Measurements from ENCODE around the gene ZSWIM9. TPM values are rescaled to one million over a fixed set of nuclear protein-coding genes. Genes with fewer than 3 reads are reported as not detected.
"Not testable (repeated sequence)": the region's sequence is repeated elsewhere in the genome, so short reads cannot be mapped to it uniquely, and the experiment has no call there.

Gene ZSWIM9
- total and polyA plus RNA-seq, 8 donors: 6.5 to 11.4 (median 9.5) TPM

GRCh38 chr19:48216933-48217332 is 46.5 kb downstream of the ZSWIM9 start:
- DNase-seq: no peak
- H3K27ac ChIP-seq: no peak overlapping the region
- H3K4me1 ChIP-seq: no peaks in the 10 kb centered on the region
- H3K4me3 ChIP-seq: no peak overlapping the region
- peaks cover 0 to 100% of the 10 kb centered on the region in 2 donors for H3K36me3 ChIP-seq
- H3K9me3 ChIP-seq: no peaks in the 10 kb centered on the region
- no peak for TF ChIP-seq CTCF (IDR thresholded peaks at IDR 0.05)
- intact Hi-C loops (cut with DNase I): no loop called here
- no peak for ATAC-seq
- no peaks in the 10 kb centered on the region for H3K27me3 ChIP-seq

DNA sequence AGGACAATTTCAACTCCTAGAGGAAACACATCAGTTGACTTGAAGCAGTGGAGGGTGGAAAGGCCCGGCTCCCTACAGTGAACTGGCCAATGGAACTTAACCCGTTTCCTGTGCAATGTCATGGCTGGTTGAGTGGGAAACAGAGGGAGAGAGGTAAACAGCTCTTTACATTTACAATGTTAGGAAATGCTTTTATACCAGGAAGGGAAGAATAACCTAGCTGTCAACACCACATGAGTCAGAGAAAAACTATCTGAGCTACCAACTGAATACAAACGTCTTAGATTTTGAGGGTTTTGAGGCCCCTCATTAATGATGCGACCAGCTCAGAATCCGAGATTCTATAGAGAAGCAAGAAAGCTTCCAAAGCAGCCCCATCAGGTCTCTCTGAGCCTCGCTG is 48.5 kb downstream of the ZSWIM9 start:
- no peaks in the 10 kb centered on the region for H3K4me1 ChIP-seq
- intact Hi-C loops (cut with DNase I): no loop called here
- DNase-seq (no peak), ATAC-seq (no peak)
- H3K27ac ChIP-seq: no peak overlapping the region
- H3K27me3 ChIP-seq: no peaks in the 10 kb centered on the region
- no peak for TF ChIP-seq CTCF (IDR thresholded peaks at IDR 0.05)
- H3K4me3 ChIP-seq: no peak overlapping the region
- H3K36me3 ChIP-seq: peaks cover 0 to 99% of the 10 kb centered on the region in 2 donors
- H3K9me3 ChIP-seq: no peaks in the 10 kb centered on the region

DNA sequence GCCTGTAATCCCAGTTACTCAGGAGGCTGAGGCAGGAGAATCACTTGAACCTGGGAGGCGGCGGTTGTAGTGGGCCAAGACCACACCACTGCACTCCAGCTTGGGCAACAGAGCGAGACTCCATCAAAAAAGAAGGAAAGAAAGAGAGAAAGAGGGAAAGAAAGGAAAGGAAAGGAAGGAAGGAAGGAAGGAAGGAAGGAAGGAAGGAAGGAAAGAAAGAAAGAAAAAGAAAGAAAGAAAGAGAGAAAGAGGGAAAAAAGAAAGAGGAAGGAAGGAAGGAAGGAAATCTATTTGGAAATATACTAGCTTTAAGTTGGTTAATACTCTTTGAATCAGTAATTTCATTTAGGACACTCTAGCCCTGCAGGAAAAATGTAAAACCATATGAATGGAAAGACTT is 50.3 kb downstream of the ZSWIM9 start:
- peaks cover 0 to 97% of the 10 kb centered on the region in 2 donors for H3K36me3 ChIP-seq
- H3K27me3 ChIP-seq; H3K4me1 ChIP-seq; H3K27ac ChIP-seq; H3K4me3 ChIP-seq; H3K9me3 ChIP-seq; DNase-seq; intact Hi-C loops (cut with DNase I); ATAC-seq: not testable (repeated sequence)

DNA sequence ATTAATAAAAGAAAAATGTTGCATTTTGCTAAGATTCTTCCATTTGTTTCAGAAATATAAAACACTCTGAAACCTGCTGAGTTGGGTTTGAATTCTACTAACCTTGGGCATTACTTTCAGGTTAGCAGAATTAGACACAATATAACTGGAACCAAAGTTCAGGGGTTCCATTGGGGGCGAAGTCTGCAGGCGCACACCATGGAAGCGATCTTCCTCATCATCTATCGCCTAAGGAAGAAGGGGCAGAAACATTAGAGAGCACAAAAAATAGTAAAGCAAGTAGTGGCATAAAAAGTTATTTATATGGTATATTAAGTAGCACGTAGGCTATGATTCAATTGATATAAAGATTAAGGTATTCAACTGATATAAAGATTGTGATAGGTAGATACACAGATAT is 51.1 kb downstream of the ZSWIM9 start:
- no peaks in the 10 kb centered on the region for H3K4me1 ChIP-seq
- no peak for ATAC-seq
- no peak overlapping the region for H3K27ac ChIP-seq
- H3K36me3 ChIP-seq: peaks cover 0 to 97% of the 10 kb centered on the region in 2 donors
- H3K27me3 ChIP-seq: no peaks in the 10 kb centered on the region
- intact Hi-C loops (cut with DNase I): no loop called here
- TF ChIP-seq CTCF (IDR thresholded peaks at IDR 0.05): no peak
- no peak for DNase-seq
- no peak overlapping the region for H3K4me3 ChIP-seq
- H3K9me3 ChIP-seq: no peaks in the 10 kb centered on the region

DNA sequence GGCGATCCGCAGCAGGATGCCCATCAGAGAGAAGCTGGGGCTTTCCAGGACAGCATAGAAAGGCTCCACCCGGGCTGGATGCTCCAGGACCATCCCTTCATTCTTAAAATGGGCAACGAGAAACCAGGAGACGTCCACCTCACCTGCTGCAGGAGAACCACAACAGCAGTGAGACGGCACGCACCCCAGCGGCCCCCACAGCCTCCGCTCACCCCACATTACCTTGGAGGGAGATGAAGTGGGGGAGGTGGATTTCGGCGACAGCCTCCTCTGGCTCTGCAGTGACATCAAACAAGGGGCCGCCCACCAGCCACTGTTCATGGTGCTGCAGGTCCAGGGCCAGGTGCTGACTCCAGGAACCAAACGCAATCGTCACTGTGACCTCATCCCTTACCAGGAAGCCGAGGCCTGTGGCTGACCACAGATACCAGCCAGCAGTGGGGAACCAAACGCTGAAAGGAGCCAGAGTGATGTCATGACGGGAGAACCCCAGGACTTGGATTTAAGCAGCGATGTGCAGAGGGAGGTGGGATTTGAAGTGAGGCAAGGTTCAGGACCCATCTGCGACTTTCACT is 60.2 kb downstream of the ZSWIM9 start:
- DNase-seq: no peak
- H3K4me3 ChIP-seq: no peak overlapping the region

More for the DNA sequence above, 60.2 kb downstream of the ZSWIM9 start:
- H3K27ac ChIP-seq: no peak overlapping the region
- no peak for TF ChIP-seq CTCF (IDR thresholded peaks at IDR 0.05)
- intact Hi-C loops (cut with DNase I): no loop called here
- H3K27me3 ChIP-seq: no peaks in the 10 kb centered on the region
- H3K4me1 ChIP-seq: no peaks in the 10 kb centered on the region
- H3K36me3 ChIP-seq: peaks cover 0 to 99% of the 10 kb centered on the region in 2 donors
- ATAC-seq: no peak
- H3K9me3 ChIP-seq: no peaks in the 10 kb centered on the region
